HG03064 (cell line): ENCODE results near the gene PLCB4.
"Not testable (repeated sequence)": the region's sequence is repeated elsewhere in the genome, so short reads cannot be mapped to it uniquely, and the experiment has no call there.

Experiments
- ATAC-seq: cut with Tn5 transposase; IDR thresholded peaks from one replicate; pipeline ENCODE4 v1.9.1; 2021; ENCODE audit warnings: low read depth; ENCODE audit not compliant: unreplicated experiment

PLCB4 gene

DNA sequence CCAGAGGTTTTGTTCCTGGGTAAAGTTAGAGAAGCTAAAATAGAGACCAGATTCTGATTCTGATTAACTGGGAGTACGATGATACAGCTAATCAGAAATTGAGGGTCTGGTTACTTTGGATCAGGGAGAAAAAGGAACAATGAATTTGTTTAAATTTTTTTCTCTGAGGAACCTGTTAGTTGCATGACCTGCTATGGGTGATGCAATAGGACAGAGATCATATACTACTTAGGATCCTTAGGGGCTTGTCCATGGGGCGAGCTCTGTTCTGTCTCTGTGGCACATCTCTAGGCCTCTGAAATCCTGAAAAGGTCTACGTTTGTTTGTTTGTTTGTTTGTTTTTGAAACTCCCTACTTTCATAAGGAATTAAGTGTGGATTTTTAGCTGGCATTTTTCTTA lies 279.4 kb downstream of the PLCB4 start:
- no peak for ATAC-seq

DNA sequence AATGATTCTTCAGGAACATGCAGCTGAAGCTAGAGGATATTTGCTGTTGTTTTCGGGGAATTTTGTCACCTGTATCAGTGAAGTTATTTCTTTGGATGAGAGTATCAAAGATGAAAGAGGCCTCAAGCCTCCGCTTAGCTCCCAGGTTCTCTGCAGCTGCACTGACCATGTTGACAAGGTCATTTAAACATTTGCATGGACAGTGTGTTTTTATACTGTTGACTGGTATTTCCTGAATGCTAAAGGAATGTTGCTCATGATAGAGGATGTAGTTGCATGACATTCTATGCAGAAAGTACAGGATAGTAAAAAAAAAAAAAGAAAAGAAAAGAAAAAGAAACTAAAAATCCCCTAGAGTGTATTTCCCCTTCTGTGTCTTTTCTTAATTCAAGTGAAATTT lies 279.9 kb downstream of the PLCB4 start:
- no peak for ATAC-seq

DNA sequence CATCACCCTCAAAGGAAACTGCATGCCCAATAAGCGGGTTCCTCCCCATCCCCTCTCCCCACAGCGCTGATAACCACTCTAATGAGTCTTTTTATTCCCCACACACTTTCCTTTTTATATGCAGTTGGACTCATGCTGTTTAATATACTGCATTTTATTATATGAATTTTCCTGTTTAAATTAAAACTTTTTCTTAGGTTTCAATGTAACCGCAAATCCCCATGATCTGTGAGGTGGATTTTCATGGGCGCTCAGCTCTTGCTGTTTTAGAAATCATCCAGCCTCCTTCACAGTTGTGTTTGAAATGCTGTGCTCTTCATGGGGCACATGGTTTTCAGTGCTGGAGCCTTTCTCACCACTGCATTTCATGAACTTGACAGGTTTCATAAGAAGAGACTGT lies 280.4 kb downstream of the PLCB4 start:
- ATAC-seq: no peak

DNA sequence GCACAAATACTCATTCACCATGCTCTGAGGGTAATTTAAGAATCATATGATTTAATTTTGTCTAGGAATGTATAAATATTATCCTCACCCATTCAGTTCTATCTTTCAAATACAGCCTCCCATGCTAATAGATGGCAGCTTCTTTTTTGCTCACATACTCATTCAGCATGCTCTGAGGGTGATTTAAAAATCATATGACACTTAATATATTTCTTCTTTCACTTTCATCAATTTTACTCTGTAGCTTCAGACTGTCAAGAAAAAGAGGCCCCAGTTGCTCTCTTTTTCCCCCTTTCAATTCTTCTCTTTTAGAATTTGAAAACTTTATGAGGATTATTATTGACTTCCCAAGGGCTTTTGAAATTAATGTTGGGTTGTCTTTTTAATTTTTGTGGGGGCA lies 283.9 kb downstream of the PLCB4 start:
- ATAC-seq: no peak

DNA sequence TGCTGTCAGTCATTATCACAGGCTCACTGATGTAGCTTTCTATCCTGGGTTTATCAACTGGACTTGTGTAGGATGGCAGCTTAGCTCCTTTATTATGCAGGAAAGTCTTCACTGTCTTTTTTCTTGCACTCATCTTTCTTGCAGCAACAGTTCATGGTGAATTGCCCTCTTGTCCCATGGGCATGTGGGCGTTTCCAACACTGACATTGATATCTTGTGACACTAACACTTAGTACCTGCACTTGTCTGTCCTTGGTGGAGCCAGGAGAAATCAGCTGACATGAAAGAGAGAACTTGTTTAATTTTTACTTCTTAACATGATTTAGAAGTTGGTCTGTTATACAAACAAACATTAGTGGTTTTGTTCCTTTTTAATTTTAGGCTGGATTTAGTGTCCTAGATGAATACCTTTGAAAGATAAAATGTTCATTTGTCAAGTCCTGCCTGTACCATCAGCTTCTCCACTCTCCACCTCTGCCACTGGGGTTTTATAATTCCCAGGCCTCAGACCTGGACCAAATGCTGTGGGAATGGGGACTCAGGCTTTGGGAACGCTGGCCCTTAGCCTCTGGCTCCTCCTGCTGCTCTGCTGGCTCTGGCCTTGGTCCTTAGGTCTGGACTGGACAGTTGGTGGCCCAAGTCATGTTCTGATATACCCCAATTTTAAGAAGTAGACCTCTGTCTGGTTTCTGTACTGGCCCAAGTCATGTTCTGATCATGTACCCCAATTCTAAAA lies 284.5 kb downstream of the PLCB4 start:
- no peak for ATAC-seq

DNA sequence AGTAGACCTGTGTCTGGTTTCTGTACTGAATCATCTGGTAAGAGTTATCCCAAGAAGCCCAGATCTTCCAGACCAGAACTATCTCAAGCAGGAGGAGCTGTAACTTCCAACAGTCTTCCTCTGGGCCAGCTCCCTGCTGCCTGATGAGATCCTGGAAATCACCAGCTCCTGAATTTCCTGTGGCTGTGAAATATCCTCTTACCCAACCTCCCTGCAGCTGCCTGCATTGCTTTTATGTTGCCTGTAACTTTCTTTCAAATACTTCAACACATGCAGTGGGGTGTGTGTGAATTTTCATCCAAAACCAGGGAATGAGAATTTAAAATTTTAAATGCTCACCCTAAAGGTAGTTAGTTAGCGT lies 285.0 kb downstream of the PLCB4 start:
- ATAC-seq: no peak

DNA sequence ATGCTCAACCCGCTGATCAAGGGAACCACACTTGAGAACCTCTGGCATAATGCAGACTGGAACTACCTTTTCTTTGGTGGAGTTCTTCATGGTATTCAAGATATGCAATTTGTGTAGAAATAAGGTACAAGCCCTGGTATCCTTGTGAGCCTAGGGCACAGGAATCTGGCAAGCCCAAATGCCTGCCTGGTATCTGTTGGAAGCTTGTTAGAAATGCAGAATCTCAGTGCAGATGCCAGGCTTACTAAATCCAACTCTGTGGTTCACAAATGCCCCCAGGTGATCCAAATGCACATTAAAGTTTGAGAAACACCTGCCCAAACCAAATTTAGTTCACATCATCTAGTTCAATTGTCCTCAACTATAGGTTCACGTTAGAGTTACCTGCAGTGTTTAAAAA lies 285.7 kb downstream of the PLCB4 start:
- no peak for ATAC-seq

DNA sequence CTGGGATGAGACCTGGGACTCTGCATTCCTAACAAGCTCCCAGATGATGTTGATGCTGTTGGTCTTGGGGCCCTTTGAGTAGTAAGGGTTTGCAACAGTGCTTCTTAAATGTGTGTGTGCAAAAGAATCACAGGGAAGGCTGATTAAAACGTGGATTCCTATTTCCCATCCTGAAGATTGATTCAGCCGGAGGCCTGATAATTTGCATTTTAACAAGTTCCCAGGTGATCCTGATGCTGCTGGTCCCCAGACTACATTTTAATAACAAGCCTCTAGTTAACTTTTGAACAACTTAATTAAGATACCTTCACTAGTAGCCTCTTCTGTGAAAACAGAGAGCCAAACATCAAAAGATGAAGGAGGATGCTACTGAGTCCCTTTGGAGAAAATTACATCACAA lies 289.1 kb downstream of the PLCB4 start:
- ATAC-seq: no peak

DNA sequence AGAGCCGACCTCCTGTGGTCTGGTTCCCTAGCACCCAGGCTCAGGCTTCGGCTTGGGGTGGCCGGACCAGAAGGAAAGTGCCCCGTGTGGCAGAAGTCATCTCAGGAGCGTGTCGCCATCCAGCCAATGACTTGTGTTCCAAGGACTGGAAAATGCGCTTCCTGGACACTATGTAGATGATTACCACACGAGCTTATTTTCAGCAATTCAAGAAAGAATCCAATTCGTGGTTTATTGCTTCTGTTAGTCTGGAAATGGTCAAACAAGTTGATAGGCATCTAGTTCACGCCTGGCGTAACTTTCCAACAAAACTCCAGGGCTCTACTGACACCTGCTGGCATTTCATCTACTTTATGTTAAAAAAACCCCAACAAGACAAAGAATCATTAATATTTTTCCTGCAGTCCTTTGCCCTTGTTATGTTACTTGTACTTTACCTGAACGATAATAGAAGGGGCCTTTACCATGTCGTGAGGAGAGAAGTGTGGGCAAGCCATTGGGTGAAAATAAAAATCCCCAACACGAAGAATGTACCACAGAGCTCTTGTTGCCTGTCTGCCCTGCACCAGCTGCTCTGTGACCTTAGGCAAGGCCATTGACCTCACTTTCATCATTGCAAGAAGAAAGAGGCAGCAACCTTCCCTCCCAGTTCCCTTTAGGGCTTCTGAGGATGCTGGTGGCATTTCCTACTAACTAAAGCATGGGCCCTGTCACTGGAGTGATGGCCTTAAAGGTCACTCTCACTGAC lies 290.8 kb downstream of the PLCB4 start:
- ATAC-seq: no peak

DNA sequence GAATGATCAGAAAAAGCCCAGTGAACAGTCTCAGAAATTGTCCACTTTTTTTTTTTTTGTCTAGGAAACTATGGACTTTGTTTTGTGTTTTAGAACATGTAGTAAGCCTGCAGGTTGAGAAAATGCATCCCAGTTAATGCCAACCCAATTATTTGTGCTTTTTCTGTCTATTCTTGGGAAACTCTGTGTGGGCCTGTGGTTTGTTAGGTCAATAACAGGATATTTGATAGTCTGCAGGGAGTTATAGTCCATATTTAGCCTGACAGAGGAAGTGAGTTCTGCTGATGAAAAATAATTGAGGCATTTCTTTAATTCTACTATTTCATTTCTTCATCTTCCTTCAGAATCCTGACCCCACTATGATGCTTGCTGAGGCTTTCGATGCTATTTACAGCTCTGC lies 291.5 kb downstream of the PLCB4 start:
- no peak for ATAC-seq

DNA sequence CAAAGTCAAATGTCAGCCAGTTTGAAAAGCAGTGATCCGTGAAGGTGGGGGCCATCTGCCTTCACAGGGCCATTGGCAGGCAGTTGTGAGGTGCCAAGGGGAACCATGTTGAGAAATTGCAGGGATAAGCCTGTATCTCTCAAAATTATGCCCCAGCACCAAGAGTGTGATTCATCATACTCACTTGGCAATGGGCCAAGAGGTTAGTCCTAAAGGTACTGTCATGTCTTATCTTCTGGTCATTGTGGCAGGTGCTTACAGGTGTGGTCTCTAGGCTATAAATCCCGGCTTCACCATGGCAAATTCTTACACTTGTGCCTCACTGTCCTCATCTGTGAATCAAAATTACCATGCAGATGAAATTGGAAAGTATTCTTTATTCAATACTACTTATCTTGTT lies 294.8 kb downstream of the PLCB4 start:
- no peak for ATAC-seq

DNA sequence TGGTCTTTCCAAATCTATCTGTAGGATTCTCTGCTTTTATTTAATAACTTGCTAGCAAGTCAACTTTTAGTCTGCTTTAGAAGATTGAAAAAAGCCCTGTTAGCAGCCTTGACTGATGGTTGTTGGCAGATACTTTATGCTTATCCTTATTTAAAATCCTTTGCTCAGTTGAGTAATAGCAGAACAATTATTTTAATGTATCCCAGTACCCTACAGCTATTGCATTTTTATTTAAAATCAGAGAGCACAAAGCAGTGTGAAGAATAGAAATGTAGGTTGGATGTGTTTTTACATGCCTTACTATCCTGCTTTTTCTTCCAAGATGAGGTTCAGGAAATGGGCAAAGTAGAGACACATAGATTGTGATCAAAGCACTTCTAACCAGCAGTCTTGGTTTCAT lies 298.4 kb downstream of the PLCB4 start:
- ATAC-seq: no peak

DNA sequence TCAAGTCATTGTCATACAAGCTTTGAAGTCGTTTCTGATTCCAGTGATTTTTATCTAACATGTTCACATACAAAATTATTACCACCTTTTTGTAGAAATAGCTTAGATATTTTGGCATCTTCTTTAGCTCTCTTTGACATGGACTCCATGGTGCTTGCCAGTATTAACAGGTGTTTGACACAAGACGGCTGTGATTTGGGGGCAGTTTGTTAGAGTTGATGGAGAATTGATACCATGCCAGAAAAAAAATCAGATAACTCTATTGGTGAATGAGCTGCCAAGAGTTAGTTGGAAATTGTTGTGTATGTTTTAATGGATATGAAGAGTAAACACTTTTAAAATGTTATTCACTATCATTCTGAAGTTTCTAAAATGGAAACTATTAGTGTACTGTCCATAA lies 298.9 kb downstream of the PLCB4 start:
- ATAC-seq: no peak

DNA sequence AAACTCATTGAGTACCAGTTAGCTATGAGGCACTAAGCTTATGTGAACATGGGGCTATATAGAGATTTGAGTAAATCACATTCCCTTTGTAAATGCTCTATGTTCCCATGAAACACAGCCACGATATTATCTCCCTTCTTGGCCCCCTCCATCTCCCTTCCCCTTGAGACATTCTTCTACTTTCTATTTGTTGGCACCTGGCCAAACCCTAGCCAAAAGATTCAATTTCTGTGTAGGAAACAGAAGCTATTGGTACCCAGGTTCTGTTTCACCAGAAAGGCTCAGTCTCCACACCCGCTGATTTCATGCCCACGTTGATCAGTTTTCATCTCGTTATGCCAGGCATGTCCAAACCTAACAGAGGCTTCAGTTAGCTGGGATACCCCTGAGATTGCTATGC lies 300.0 kb downstream of the PLCB4 start:
- ATAC-seq: no peak

DNA sequence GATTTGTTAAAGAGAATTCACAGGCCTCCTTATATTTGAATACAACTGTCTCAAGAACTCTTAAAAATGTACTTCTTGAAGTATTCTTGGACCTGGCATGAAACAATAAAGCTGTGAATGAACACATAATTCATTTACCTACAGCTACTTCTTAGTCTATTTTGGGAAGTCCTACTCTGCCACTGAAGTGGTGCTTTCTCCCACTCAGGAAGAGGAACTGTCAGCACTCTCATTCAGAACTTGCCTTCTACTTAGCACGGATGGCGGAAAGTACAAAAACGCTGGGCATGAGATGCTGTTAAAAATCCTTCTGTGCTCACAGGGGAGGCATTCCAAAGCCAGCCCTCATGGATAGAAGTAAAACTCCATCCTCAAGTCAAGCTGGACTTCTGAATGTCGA lies 300.7 kb downstream of the PLCB4 start:
- ATAC-seq: no peak

DNA sequence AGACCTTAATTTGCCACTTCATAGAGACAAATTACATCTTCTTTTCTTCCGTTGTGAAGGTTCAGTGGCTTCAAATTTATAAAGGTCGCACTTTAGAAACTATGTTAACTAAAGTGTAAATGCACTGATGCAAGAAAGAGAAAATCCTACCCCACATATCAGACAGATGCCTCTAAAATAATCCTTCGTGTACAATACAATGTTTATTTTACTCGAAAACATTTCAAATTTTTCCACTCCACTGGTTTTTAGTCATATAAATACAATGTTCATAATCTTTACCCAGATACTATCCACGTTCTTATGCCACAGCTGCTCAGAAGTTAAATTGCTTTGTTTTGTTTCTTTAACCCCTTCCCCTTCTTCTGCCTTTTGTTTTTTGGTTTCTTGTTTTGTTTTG lies 305.2 kb downstream of the PLCB4 start:
- ATAC-seq: no peak

DNA sequence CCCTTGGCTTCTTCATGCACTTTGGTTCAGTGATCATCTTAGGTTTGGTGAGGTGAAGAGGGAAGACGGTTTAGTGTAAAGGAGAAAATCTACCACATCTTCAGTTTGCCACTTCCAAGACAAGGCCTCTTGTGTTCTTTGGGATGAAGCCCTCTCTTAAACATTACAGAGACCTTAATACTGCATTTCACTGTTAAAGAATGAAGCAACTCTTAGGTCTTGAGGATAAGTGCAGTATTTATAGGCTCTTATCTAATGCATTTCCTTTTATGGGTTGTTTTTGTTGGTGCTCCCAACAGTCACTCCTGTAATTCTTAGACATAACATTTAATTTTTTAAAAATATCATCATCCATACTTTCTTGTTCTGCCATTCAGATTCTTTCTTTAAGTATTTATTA lies 305.6 kb downstream of the PLCB4 start:
- ATAC-seq: no peak

DNA sequence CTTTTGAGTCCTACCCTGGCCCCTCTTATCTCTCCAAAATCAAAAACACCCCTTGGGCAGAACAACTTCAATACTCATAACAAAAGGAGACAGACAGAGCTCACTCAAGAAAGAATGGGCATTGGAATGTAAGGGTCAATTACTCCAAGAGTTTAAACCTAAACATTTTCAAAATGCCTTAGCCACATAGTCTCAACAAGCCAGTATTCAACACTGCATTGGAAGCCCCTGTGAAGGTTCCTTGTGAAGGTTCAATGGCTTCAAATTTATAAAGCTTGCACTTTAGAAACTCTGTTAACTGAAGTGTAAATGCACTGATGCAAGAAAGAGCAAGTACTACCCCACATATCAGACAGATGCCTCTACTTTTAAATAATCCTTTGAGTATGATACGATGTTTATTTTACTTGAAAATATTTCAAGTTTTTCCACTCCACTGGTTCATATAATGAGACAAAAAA lies 306.4 kb downstream of the PLCB4 start:
- no peak for ATAC-seq

DNA sequence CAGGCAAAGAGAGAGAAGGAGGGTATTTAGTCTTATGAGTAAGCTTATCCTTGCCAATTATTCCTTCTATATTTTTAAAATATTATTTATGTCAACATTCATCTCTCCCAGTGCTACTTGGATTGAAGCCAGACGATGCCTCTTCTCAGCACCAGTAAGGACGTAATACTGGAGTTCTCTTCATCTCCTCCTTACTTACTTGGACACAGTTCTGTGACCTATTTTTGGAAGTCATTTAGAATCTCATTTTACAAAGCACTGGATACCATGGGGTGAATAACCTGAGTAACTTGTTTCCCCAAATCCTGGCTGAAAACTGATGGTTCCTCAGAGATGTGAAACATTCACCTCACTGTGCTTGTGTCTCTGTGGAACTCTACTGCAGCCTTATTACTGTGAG lies 308.1 kb downstream of the PLCB4 start:
- no peak for ATAC-seq

DNA sequence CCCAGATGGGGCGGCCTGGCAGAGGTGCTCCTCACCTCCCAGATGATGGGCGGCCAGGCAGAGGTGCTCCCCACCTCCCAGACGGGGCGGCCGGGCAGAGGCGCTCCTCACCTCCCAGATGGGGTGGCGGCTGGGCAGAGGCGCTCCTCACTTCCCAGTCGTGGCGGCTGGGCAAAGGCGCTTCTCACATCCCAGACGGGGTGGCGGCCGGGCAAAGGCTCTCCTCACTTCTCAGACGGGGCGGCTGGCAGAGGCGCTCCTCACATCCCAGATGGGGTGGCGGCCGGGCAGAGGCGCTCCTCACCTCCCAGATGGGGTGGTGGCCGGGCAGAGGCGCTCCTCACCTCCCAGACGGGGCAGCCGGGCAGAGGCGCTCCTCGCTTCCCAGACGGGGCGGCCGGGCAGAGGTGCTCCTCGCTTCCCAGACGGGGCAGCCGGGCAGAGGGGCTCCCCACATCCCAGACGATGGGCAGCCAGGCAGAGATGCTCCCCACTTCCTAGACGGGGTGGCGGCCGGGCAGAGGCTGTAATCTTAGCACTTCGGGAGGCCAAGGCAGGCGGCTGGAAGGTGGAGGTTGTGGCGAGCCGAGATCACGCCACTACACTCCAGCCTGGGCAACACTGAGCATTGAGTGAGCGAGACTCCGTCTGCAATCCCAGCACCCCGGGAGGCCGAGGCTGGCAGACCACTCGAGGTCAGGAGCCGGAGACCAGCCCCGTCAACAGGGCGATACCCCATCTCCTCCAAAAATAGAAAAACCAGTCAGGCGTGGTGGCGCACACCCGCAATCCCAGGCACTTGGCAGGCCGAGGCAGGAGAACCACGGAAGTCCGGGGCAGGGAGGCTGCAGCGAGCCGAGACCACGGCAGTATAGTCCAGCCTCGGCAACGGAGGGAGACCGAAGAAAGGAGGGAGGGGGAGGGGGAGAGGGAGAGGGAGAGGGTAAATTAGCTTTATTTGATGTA lies 316.7 kb downstream of the PLCB4 start:
- ATAC-seq: not testable (repeated sequence)

DNA sequence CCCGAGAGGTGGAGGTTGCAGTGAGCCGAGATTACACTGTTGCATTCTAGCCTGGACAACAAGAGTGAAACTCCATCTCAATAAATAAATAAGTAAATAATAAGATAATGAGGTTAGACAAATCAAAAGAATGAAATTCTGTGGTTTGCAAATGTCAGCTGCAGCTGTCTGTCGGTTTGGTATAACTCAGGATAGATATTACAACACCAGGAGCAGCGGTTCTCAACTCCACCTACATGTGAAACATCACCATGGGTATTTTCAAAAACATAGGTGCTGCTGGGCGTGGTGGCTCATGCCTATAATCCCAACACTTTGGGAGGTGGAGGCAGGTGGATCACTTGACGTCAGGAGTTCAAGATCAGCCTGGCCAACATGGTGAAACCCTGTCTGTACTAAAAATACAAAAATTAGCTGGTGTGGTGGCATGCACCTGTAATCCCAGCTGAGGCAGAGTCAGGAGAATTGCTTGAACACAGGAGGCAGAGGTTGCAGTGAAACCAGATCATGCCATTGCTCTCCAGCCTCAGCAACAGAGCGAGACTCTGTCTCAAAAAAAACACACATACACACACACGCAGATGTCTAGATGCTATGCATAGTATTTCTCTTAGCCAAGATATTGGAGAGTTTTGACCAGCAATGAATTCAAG lies 319.4 kb downstream of the PLCB4 start:
- ATAC-seq: no peak
